ENCODE measurements around the gene MAP3K8.

Gene MAP3K8

DNA sequence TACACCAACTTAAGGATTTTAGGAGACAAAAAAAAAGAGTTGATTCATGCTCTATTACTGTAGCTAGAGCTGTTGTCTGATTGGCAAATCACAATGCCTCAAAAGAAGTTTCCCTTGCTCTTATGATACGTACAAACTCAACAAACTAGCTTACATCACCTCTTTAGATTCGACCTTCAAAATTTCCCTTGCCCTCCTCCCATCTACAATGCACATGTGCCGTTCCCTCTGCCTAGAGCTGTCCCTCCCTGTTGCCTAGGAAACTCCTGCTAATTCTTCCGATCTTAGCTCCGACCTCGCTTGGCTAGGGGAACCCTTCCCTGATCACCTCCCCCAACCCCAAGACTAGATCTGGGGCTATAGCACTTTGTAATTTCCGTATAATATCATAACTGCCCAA is 55.4 kb downstream of the MAP3K8 start:
- Mint-ChIP-seq H3K27ac (ENCODE audit: low read depth) (peak overlapping the region; percentile 95), H3K4me3 (no peak overlapping the region), H3K4me1 (peaks cover 66% of the 10 kb centered on the region), H3K36me3 (ENCODE audit: insufficient read depth) (peaks cover 7% of the 10 kb centered on the region), H3K9me3 (no peaks in the 10 kb centered on the region), H3K27me3 (no peaks in the 10 kb centered on the region)
- no peak for DNase-seq (ENCODE audit: low spot score in 2 of 2)
- no peak for ATAC-seq (replicated peaks; ENCODE audit: extremely low read depth, poor library complexity, severe bottlenecking)

DNA sequence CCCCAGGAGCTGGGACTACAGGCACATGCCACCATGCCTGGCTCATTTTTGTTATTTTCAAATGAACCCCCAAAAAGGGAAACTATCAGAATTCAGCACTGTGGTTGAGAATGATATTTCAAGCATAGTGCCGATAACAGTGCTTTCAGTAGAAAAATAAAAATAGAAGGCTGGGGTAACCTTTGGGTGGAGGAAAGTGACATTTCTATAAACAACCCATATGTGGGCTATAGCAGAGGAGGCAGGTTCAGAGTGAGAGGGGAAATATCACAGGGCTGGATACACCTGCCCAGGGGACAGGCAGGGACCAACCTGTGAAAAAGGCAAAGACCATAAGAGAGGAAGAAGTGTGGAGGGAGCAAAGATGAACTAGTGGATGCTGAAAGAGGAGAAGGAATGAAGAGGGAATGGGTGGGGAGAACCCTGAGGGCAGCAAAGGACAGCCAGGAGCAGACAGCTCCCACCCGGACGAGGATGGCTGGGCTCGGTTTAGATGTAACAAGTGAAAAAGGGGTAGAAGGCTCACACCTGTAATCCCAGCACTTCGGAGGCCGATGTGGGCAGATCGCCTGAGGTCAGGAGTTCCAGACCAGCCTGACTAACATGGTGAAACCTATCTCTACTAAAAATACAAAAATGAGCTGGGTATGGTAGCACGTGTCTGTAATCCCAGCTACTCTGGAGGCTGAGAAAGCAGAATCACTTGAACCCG is 56.5 kb downstream of the MAP3K8 start:
- H3K27me3 Mint-ChIP-seq: no peaks in the 10 kb centered on the region
- H3K36me3 Mint-ChIP-seq (ENCODE audit: insufficient read depth): peaks cover 7% of the 10 kb centered on the region
- H3K9me3 Mint-ChIP-seq: no peaks in the 10 kb centered on the region
- H3K4me1 Mint-ChIP-seq: peaks cover 73% of the 10 kb centered on the region
- peak overlapping the region; percentile 95 for H3K27ac Mint-ChIP-seq (ENCODE audit: low read depth)
- ATAC-seq (replicated peaks; ENCODE audit: extremely low read depth, poor library complexity, severe bottlenecking) (no peak), DNase-seq (ENCODE audit: low spot score in 2 of 2) (no peak)
- peak overlapping the region; percentile 47 for H3K4me3 Mint-ChIP-seq

DNA sequence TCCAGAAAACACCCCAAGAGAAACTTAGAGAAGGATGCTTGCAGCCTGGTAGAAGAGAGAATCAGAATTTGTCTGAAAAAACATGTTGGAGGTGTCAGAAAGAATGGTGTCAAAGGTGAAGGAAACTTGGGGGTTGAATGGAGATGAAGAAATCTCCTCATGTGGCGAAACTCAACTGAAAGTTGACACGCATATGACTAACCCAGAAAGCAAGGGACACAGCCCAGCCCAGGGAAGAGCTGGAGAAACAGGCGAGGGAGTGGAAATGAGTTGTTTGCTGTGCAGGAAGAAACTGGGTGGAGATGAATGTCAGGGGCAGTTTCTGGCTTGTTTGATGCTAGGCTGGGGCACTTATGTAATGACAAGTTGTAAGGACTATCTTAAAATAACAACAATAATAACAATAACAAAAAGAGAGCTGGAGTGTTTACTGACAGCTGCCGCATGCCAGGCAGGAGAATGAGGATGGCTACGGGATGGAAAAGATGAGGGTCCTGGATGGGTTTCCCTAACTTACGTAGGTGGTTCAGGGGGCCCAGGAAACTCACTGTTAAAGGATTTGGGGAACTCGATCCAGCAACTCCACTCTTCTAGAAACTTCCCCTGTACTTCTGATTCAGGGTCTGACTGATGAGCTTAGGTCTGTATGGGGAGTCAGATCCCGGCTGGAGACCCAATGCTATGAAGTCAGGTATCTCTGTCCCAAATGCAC is 57.4 kb downstream of the MAP3K8 start:
- Mint-ChIP-seq H3K4me3 (peak overlapping the region; percentile 47), H3K27me3 (no peaks in the 10 kb centered on the region), H3K4me1 (peaks cover 82% of the 10 kb centered on the region), H3K9me3 (no peaks in the 10 kb centered on the region), H3K27ac (ENCODE audit: low read depth) (peak overlapping the region; percentile 95), H3K36me3 (ENCODE audit: insufficient read depth) (peaks cover 7% of the 10 kb centered on the region)
- no peak for DNase-seq (ENCODE audit: low spot score in 2 of 2)
- ATAC-seq (replicated peaks; ENCODE audit: extremely low read depth, poor library complexity, severe bottlenecking): no peak

DNA sequence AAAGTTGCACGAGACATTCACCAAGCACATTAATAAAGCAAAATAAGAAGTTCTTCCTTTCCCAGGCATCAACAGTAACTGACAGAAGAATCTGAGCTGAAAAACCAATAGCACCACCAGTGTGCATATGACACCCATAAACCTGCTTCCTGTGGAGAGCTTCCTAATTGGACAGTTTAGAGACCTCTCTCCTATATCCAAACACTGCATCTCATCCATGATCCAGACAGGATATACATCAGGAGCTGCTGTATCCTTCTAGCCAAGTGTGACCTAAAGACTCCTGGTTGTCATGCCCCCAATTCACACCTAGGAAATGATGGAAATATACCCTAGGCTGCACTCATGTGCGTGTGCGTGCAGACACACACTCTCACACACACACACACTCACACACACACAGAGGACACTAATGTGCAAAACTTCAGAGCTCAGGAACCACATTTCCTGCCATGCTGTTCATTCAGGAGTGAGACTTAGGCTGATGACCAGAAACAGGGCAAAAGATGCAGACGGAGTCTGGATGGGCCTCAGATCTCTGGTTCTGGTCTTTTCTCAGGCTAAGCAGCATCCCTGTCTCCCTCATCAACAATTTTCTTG is 58.0 kb downstream of the MAP3K8 start:
- ATAC-seq (replicated peaks; ENCODE audit: extremely low read depth, poor library complexity, severe bottlenecking): no peak
- Mint-ChIP-seq H3K4me3 (peak overlapping the region; percentile 47), H3K9me3 (no peaks in the 10 kb centered on the region), H3K4me1 (peaks cover 89% of the 10 kb centered on the region), H3K27me3 (no peaks in the 10 kb centered on the region), H3K36me3 (ENCODE audit: insufficient read depth) (peaks cover 7% of the 10 kb centered on the region), H3K27ac (ENCODE audit: low read depth) (peak overlapping the region; percentile 95)
- DNase-seq (ENCODE audit: low spot score in 2 of 2): no peak

DNA sequence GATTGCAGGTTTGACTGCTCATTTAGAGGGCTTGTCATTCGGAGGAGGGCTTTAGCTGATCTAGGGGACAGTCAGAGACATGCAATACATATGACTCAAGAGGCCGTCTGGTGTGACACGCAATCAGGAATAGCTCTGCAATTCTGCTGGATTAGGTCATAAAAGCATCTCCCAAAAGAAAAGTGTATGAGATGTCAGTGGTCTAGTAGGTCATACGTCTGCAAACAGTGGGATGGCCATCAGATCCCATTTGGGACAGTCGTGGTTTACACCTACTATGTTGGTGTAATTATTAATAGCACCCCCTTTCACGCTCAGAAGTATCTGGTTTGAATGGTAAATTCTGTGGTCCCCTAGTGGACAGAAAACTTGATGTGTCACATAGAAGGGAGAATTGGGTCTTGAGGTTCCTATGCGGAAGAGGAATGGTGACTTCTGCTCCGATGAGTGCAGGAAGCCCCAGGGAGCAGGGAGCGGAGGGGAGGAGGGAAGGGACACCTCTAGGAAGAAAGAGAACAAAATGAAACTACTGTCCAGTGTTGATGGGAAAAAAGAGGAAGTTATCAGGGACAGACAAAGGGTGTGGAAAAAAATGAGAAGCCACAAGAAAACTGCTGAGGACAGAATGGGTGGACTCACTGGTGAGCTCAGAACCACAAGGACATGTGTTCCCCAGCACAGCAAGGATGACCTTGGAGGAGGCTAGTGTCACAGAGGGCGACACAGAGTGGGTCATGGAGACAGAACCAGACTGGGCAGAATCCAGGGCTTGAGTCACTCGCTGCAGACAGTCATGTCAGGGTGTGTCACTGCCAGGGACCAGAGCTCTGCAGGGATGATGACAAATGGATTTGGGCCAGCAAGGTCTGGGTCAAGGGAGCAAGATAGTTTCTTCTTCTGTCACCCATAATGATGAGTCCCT is 59.9 kb downstream of the MAP3K8 start:
- H3K36me3 Mint-ChIP-seq (ENCODE audit: insufficient read depth): peaks cover 7% of the 10 kb centered on the region
- H3K27me3 Mint-ChIP-seq: no peaks in the 10 kb centered on the region
- H3K4me3 Mint-ChIP-seq: peak overlapping the region; percentile 47
- ATAC-seq (replicated peaks; ENCODE audit: extremely low read depth, poor library complexity, severe bottlenecking) (peak; percentile 31), DNase-seq (ENCODE audit: low spot score in 2 of 2) (no peak)
- peak overlapping the region; percentile 33 for H3K27ac Mint-ChIP-seq (ENCODE audit: low read depth)
- peaks cover 94% of the 10 kb centered on the region for H3K4me1 Mint-ChIP-seq
- H3K9me3 Mint-ChIP-seq: no peaks in the 10 kb centered on the region

DNA sequence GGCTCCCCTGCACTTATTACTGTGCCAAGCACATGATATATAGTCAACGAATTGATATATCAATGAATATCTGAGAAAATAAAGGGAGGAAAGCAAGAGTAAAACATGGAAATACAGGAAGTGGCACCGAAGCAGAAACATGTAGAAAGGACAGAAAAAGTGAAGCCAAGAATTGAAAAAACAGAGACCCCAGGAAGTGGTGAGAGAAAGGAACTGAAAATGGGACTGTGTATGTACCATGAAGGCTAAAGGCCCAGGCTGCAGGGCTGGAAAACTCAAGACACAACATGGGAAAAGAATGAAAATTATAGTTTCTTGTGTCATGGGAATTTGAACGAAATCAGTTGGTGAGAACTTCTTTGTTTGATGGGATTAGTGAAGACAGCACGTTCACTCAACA is 60.6 kb downstream of the MAP3K8 start:
- peak overlapping the region; percentile 27 for H3K27ac Mint-ChIP-seq (ENCODE audit: low read depth)
- H3K4me1 Mint-ChIP-seq: peaks cover 93% of the 10 kb centered on the region
- no peak for DNase-seq (ENCODE audit: low spot score in 2 of 2)
- H3K4me3 Mint-ChIP-seq: no peak overlapping the region
- H3K27me3 Mint-ChIP-seq: no peaks in the 10 kb centered on the region
- no peak for ATAC-seq (replicated peaks; ENCODE audit: extremely low read depth, poor library complexity, severe bottlenecking)
- peaks cover 7% of the 10 kb centered on the region for H3K36me3 Mint-ChIP-seq (ENCODE audit: insufficient read depth)
- H3K9me3 Mint-ChIP-seq: no peaks in the 10 kb centered on the region

DNA sequence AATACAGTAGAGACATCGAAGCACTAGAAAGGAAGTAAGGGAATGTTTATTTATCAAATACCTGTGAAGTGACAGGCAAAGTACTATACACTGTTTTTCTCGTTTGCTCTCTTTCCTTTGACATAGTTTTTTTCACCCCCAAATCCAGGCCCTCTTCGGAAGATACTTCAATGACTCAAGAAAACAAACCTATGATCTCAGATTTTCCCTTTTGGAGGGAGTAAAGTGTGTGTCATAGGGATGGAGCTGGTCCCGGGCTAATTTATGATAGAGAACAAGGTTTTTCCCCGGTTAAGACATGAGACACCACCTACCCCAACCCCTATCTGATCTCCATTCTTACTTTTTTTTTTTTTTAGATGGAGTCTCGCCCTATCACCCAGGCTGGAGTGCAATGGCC is 61.7 kb downstream of the MAP3K8 start:
- Mint-ChIP-seq H3K4me1 (peaks cover 93% of the 10 kb centered on the region), H3K36me3 (ENCODE audit: insufficient read depth) (peaks cover 5% of the 10 kb centered on the region), H3K27me3 (no peaks in the 10 kb centered on the region), H3K27ac (ENCODE audit: low read depth) (peak overlapping the region; percentile 14), H3K4me3 (no peak overlapping the region), H3K9me3 (no peaks in the 10 kb centered on the region)
- DNase-seq (ENCODE audit: low spot score in 2 of 2): no peak
- ATAC-seq (replicated peaks; ENCODE audit: extremely low read depth, poor library complexity, severe bottlenecking): no peak

DNA sequence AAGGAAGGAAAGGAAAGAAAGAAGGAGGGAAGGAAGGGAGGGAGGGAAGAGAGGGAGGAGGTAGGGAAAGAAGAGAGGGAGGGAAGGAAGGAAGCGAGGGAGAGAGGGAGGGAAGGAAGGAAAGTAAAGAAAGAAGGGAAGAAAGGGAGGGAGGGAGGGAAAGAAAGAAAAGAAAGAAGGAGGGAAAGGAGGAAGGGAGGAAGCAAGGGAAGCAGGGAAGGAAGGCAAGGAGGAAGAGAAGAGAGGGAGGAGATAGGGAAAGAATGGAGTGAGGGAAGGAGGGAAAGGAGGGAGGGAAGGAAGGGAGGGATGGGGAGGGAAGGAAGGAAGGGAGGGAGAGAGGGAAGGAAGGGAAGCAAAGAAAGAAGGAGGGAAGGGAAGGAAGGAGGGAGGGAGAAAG is 65.8 kb downstream of the MAP3K8 start:
- H3K9me3 Mint-ChIP-seq: no peaks in the 10 kb centered on the region
- H3K4me3 Mint-ChIP-seq: no peak overlapping the region
- no peak for DNase-seq (ENCODE audit: low spot score in 2 of 2)

DNA sequence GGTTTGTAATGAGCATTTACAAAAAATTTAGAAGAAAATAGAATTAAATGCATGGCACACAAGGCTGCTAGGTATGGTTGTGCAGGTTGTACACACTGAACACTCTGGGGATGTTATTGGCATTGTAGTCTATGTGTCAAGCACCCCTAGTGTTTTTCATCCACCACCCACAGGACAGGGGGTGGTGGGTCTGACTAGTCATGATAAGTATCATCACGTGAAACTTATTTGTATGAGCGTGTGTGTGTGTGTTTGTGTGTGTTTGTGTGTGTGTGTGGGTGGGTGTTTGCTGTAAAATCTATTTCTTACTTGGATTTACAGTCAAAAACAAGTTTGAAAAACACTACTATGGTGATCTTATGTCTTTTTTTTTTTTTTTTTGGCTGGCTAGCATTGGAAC is 66.5 kb downstream of the MAP3K8 start:
- DNase-seq (ENCODE audit: low spot score in 2 of 2) (no peak), ATAC-seq (replicated peaks; ENCODE audit: extremely low read depth, poor library complexity, severe bottlenecking) (no peak)
- peaks cover 90% of the 10 kb centered on the region for H3K4me1 Mint-ChIP-seq

More for the DNA sequence above, 65.8 kb downstream of the MAP3K8 start:
- ATAC-seq (replicated peaks; ENCODE audit: extremely low read depth, poor library complexity, severe bottlenecking): no peak
- H3K27me3 Mint-ChIP-seq: no peaks in the 10 kb centered on the region
- peak overlapping the region; percentile 86 for H3K27ac Mint-ChIP-seq (ENCODE audit: low read depth)
- peaks cover 90% of the 10 kb centered on the region for H3K4me1 Mint-ChIP-seq
- H3K36me3 Mint-ChIP-seq (ENCODE audit: insufficient read depth): peaks cover 5% of the 10 kb centered on the region

DNA sequence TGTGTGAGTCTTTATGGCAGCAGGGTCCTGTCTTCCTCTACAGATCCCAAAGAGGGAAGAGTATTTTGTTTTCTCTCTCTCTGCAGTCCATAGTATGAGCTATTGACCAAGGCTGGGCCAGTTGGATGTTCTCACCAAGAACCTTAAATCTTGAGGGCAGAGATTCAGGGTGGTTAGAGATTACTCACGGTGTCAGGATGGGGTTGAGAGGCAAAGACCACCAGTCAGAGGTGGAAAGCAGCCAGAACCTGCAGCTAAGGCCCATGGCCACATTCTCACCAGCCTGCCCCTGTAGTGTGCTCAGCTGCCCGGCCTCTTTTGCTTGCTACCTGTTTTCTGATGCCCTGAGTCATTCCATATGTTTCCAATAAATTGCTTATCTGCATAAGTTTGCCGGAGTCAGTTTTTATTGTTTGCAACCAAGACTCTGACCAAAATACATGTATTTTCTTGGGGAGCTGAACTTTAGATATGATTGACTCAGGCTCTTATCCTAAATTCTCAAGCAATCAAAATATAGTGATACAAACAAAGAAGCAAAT is 67.0 kb downstream of the MAP3K8 start:
- ATAC-seq (replicated peaks; ENCODE audit: extremely low read depth, poor library complexity, severe bottlenecking) (no peak), DNase-seq (ENCODE audit: low spot score in 2 of 2) (no peak)
- Mint-ChIP-seq H3K4me1 (peaks cover 90% of the 10 kb centered on the region), H3K9me3 (no peaks in the 10 kb centered on the region), H3K36me3 (ENCODE audit: insufficient read depth) (peaks cover 5% of the 10 kb centered on the region), H3K27ac (ENCODE audit: low read depth) (peak overlapping the region; percentile 86), H3K4me3 (peak overlapping the region; percentile 16), H3K27me3 (no peaks in the 10 kb centered on the region)

More for the DNA sequence above, 66.5 kb downstream of the MAP3K8 start:
- Mint-ChIP-seq H3K9me3 (no peaks in the 10 kb centered on the region), H3K36me3 (ENCODE audit: insufficient read depth) (peaks cover 5% of the 10 kb centered on the region), H3K4me3 (peak overlapping the region; percentile 16), H3K27ac (ENCODE audit: low read depth) (peak overlapping the region; percentile 86), H3K27me3 (no peaks in the 10 kb centered on the region)

DNA sequence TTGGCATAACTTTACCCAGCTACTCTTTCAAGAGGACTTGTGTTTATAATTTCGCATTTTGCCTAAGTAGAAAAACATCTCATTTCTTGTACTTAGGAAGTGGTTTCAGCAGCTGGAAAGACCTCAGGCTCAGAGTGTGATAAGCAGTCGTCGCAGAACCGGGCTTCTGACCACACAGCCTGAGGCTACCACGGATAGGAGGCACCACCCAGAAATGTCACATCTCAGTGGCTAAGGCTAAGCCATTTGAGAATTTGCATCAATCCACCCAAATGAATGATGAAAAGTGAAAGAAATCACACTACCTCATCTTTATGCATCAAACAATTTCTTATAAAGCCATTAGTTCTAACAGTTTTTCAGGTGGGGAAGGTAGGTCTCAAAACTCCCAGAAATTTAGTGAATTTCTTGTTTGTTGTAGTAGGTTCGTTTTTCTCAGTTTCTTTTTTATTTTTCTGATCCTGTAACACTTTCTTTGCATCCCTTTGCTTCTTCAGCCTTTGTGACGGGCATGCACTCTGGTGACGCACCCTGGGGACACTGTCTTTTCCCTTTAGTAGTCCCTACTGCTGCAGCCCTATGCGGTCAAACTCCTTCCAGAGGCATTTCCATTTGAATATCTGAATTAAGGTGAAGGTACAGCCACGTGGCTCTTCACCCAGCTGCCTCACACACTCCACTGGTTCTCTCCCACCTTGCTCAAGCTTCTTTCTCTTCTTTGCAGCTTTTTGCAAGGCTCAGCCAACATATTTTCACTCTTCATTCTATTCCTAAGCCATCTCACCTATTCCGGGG is 68.5 kb downstream of the MAP3K8 start:
- Mint-ChIP-seq H3K9me3 (no peaks in the 10 kb centered on the region), H3K27me3 (no peaks in the 10 kb centered on the region), H3K4me1 (peaks cover 85% of the 10 kb centered on the region), H3K4me3 (peak overlapping the region; percentile 66), H3K36me3 (ENCODE audit: insufficient read depth) (peaks cover 7% of the 10 kb centered on the region), H3K27ac (ENCODE audit: low read depth) (peak overlapping the region; percentile 86)
- ATAC-seq (replicated peaks; ENCODE audit: extremely low read depth, poor library complexity, severe bottlenecking): peak; percentile 94
- peak; percentile 33 to 58 for DNase-seq (ENCODE audit: low spot score in 2 of 2)
